Gastroesophageal sphincter (tissue), 3 donors: ENCODE data around the gene UBXN10.

ENCODE experiments used
- EP300 ChIP-seq: sonication (generic); formaldehyde crosslinking; IDR thresholded peaks from one replicate; pipeline ENCODE4 v1.6.1; 2017; ENCODE audit warnings: antibody characterized with exemption, mild to moderate bottlenecking
- POLR2A ChIP-seq, 2 donors: fragments of 450-650 bp; IDR thresholded peaks; one replicate each; pipeline ENCODE4 v1.6.1; 2017; ENCODE audit warnings: antibody characterized with exemption in 2 of 2, mild to moderate bottlenecking in 2 of 2, moderate library complexity in 1 of 2
- POLR2AphosphoS5 ChIP-seq: sonication (generic); formaldehyde crosslinking; IDR thresholded peaks from one replicate; pipeline ENCODE4 v1.6.1; 2017; ENCODE audit warnings: antibody characterized with exemption
- TF ChIP-seq, protein P1 (sequence below), 4 experiments: fragments of 200-600 bp in 2 of 4; fragments of 450-650 bp in 2 of 4; sonication (generic) in 1 of 4; IDR thresholded peaks; one replicate each; pipeline ENCODE4 v1.5.1; 2017 to 2019; ENCODE audit warnings: antibody characterized with exemption in 4 of 4, mild to moderate bottlenecking in 2 of 4, moderate library complexity in 2 of 4

DNA sequence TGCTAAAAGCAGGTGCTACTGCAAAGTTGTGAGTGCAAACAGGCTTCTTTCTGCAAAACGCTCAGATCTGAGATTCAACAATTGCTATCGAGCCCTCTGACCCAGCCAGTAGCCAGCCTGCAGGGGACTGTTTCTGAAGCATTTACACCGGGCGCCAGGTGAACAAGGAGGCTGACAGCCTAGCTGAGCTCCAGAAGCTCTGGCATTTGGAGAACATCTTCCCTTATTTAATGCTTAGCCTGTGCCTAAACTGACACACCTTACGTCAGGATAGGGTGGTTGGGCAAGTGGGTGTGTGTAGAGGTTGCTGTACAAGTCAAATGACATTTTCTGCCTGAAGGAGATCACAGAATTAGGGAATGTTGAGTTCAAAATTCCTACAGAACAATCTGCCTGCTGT lies 16.3 kb downstream of the UBXN10 start:
- TF ChIP-seq, protein P1, sequence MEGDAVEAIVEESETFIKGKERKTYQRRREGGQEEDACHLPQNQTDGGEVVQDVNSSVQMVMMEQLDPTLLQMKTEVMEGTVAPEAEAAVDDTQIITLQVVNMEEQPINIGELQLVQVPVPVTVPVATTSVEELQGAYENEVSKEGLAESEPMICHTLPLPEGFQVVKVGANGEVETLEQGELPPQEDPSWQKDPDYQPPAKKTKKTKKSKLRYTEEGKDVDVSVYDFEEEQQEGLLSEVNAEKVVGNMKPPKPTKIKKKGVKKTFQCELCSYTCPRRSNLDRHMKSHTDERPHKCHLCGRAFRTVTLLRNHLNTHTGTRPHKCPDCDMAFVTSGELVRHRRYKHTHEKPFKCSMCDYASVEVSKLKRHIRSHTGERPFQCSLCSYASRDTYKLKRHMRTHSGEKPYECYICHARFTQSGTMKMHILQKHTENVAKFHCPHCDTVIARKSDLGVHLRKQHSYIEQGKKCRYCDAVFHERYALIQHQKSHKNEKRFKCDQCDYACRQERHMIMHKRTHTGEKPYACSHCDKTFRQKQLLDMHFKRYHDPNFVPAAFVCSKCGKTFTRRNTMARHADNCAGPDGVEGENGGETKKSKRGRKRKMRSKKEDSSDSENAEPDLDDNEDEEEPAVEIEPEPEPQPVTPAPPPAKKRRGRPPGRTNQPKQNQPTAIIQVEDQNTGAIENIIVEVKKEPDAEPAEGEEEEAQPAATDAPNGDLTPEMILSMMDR (IDR thresholded peaks at IDR 0.05) = no peak
- TF ChIP-seq POLR2AphosphoS5 (no peak), POLR2A (IDR thresholded peaks at IDR 0.05) (no peak), EP300 (no peak)
